Astrocyte (in vitro differentiated cells and primary cell): Measurements from ENCODE around the gene IL3RA. TPM values are rescaled to one million over a fixed set of nuclear protein-coding genes. Genes with fewer than 3 reads are reported as not detected.

Experiments used
- DNase-seq: peaks from one replicate; pipeline ENCODE4 v3.0.0-alpha.2; 2010; ENCODE audit warnings: low read depth
- FAIRE-seq: peaks from 2 replicates; lab custom pipeline; 2011; peaks lifted over from hg19 to GRCh38; lab: Jason Lieb, UNC
- H2AFZ ChIP-seq: 2 replicates; pipeline ENCODE4 v1.6.0; 2012; ENCODE audit warnings: low read depth, low read length, inconsistent platforms
- H3K27ac ChIP-seq: 2 replicates; pipeline ENCODE4 v1.5.1; 2011; ENCODE audit warnings: low read depth, low read length, inconsistent platforms
- H3K27me3 ChIP-seq: 2 replicates; pipeline ENCODE4 v1.6.0; 2011; ENCODE audit warnings: low read length, inconsistent platforms; ENCODE audit not compliant: insufficient read depth
- H3K36me3 ChIP-seq: 2 replicates; pipeline ENCODE4 v1.5.1; 2011; ENCODE audit warnings: low read length, inconsistent platforms; ENCODE audit not compliant: insufficient read depth
- H3K4me1 ChIP-seq: 2 replicates; pipeline ENCODE4 v1.5.1; 2011; ENCODE audit warnings: low read length, inconsistent platforms; ENCODE audit not compliant: insufficient read depth
- H3K4me2 ChIP-seq: 2 replicates; pipeline ENCODE4 v1.6.0; 2012; ENCODE audit warnings: low read length, inconsistent platforms
- H3K4me3 ChIP-seq: 2 replicates; pipeline ENCODE4 v1.5.1; 2011; ENCODE audit warnings: low read depth, mild to moderate bottlenecking, low read length, inconsistent platforms; ENCODE audit not compliant: insufficient read depth
- H3K79me2 ChIP-seq: 2 replicates; pipeline ENCODE4 v1.6.0; 2012; ENCODE audit warnings: mild to moderate bottlenecking, low read length, inconsistent platforms; ENCODE audit not compliant: insufficient read depth
- H3K9ac ChIP-seq: 2 replicates; pipeline ENCODE4 v1.6.0; 2012; ENCODE audit warnings: mild to moderate bottlenecking, low read length, inconsistent platforms
- H3K9me3 ChIP-seq: 2 replicates; pipeline ENCODE4 v1.5.1; 2012; ENCODE audit warnings: low read depth, mild to moderate bottlenecking, low read length, inconsistent platforms; ENCODE audit not compliant: insufficient read depth
- H4K20me1 ChIP-seq: 2 replicates; pipeline ENCODE4 v1.6.0; 2012; ENCODE audit warnings: low read length, inconsistent platforms; ENCODE audit not compliant: insufficient read depth
- H3K27ac Mint-ChIP-seq: one replicate; pipeline ENCODE4 v1.8.0; 2021; ENCODE audit warnings: mild to moderate bottlenecking, mixed read lengths; ENCODE audit not compliant: unreplicated experiment
- H3K27me3 Mint-ChIP-seq: one replicate; pipeline ENCODE4 v1.8.0; 2021; ENCODE audit warnings: low read depth, mixed read lengths; ENCODE audit not compliant: unreplicated experiment
- H3K36me3 Mint-ChIP-seq: one replicate; pipeline ENCODE4 v1.8.0; 2021; ENCODE audit warnings: low read depth, mixed read lengths; ENCODE audit not compliant: unreplicated experiment
- H3K4me1 Mint-ChIP-seq: one replicate; pipeline ENCODE4 v1.8.0; 2021; ENCODE audit warnings: low read depth, mixed read lengths; ENCODE audit not compliant: unreplicated experiment
- H3K4me3 Mint-ChIP-seq: one replicate; pipeline ENCODE4 v1.8.0; 2021; ENCODE audit warnings: mild to moderate bottlenecking, moderate library complexity, mixed read lengths; ENCODE audit not compliant: unreplicated experiment
- H3K9me3 Mint-ChIP-seq: one replicate; pipeline ENCODE4 v1.8.0; 2021; ENCODE audit warnings: mild to moderate bottlenecking, mixed read lengths; ENCODE audit not compliant: unreplicated experiment
- EZH2 ChIP-seq: IDR thresholded peaks from 2 replicates; pipeline ENCODE4 v1.6.1; 2012; ENCODE audit warnings: mild to moderate bottlenecking, low read length, inconsistent platforms; ENCODE audit not compliant: insufficient read depth
- total RNA-seq: library from RNA; stranded (reverse); gene quantifications from 2 replicates; pipeline ENCODE4 v1.2.1, GENCODE V29; 2021
- TF ChIP-seq, protein P1 (sequence below): IDR thresholded peaks from 2 replicates; pipeline ENCODE4 v1.5.1; 2011; ENCODE audit warnings: low read depth, mild to moderate bottlenecking, inconsistent platforms, low read length, moderate library complexity; ENCODE audit not compliant: insufficient read depth

Gene IL3RA
- total RNA-seq, 1 donor from 2014 or later, result not detected

DNA sequence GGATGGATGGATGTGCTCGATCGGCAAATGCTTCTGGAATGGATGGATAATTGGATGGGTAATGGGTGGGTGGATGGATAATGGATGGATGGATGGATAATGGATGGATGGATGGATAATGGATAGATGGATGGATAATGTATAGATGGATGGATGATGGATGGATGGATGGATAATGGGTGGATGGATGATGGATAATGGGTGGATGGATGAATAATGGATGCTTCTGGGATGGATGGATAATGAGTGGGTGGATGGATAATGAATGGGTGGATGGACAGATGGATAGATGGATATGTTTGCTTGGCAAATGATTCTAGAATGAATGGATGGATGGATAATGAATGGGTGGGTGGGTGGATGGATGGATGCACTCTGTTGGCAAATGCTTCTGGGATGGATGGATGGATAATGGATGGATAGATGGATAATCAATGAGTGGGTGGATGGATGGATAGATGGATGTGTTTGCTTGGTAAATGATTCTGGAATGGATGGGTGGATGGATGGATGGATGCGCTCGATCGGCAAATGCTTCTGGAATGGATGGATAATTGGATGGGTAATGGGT, 59.1 kb downstream of the IL3RA start:
- DNase-seq, result no peak
- Histone ChIP-seq H3K9ac (no peak overlapping the region), H2AFZ (no peak overlapping the region), H3K4me2 (peak overlapping the region; percentile 93), H3K27me3 (no peaks in the 10 kb centered on the region), H3K4me1 (peaks cover 10% of the 10 kb centered on the region), H3K9me3 (no peaks in the 10 kb centered on the region), H4K20me1 (peaks cover 33% of the 10 kb centered on the region), H3K27ac (no peak overlapping the region), H3K4me3 (no peak overlapping the region), H3K36me3 (peaks cover 2% of the 10 kb centered on the region), H3K79me2 (peaks cover 49% of the 10 kb centered on the region)
- H3K4me3 Mint-ChIP-seq, result no peak overlapping the region
- FAIRE-seq, result no peak
- no peak overlapping the region for H3K27ac Mint-ChIP-seq
- H3K9me3 Mint-ChIP-seq, result no peaks in the 10 kb centered on the region
- peaks cover 4% of the 10 kb centered on the region for H3K4me1 Mint-ChIP-seq
- H3K27me3 Mint-ChIP-seq, result no peaks in the 10 kb centered on the region
- peaks cover 10% of the 10 kb centered on the region for H3K36me3 Mint-ChIP-seq
- no peak for TF ChIP-seq EZH2
- TF ChIP-seq, protein P1, sequence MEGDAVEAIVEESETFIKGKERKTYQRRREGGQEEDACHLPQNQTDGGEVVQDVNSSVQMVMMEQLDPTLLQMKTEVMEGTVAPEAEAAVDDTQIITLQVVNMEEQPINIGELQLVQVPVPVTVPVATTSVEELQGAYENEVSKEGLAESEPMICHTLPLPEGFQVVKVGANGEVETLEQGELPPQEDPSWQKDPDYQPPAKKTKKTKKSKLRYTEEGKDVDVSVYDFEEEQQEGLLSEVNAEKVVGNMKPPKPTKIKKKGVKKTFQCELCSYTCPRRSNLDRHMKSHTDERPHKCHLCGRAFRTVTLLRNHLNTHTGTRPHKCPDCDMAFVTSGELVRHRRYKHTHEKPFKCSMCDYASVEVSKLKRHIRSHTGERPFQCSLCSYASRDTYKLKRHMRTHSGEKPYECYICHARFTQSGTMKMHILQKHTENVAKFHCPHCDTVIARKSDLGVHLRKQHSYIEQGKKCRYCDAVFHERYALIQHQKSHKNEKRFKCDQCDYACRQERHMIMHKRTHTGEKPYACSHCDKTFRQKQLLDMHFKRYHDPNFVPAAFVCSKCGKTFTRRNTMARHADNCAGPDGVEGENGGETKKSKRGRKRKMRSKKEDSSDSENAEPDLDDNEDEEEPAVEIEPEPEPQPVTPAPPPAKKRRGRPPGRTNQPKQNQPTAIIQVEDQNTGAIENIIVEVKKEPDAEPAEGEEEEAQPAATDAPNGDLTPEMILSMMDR, result no peak

DNA sequence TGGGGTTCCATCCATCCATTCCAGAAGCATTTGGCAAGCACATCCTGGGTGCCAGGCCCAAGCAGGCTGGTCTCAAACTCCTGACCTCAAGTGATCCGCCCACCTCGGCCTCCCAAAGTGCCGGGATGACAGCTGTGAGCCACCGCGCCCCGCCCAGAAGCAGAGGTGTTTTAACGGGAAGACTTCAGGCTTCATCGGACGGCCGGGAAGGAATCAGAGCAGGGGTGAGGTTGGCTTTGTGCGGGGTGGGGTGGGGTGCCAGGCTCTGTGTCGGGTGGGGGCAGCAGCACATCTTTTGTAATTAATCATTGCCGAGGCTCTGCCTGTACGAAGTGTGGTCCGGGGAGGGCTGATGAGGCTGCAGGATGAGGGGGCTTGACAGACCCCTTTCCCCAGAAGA, 60.4 kb downstream of the IL3RA start:
- peaks cover 4% of the 10 kb centered on the region for H3K4me1 Mint-ChIP-seq
- Histone ChIP-seq H3K27ac (no peak overlapping the region), H3K9me3 (no peaks in the 10 kb centered on the region), H3K4me2 (no peak overlapping the region), H3K4me3 (no peak overlapping the region), H3K4me1 (peaks cover 8% of the 10 kb centered on the region), H4K20me1 (peaks cover 25% of the 10 kb centered on the region), H3K9ac (no peak overlapping the region), H3K27me3 (no peaks in the 10 kb centered on the region), H3K79me2 (peaks cover 38% of the 10 kb centered on the region), H3K36me3 (peaks cover 2% of the 10 kb centered on the region), H2AFZ (no peak overlapping the region)
- DNase-seq (no peak), FAIRE-seq (no peak)
- H3K36me3 Mint-ChIP-seq, result peaks cover 8% of the 10 kb centered on the region
- no peak overlapping the region for H3K27ac Mint-ChIP-seq
- TF ChIP-seq, protein P1, result no peak
- TF ChIP-seq EZH2, result no peak
- H3K4me3 Mint-ChIP-seq, result no peak overlapping the region
- H3K27me3 Mint-ChIP-seq, result no peaks in the 10 kb centered on the region
- H3K9me3 Mint-ChIP-seq, result no peaks in the 10 kb centered on the region
